HG03575 (cell line): Measurements from ENCODE around the gene ATOH8.
"Not testable (repeated sequence)": the region's sequence is repeated elsewhere in the genome, so short reads cannot be mapped to it uniquely, and the experiment has no call there.

Experiments used
- ATAC-seq: cut with Tn5 transposase; IDR thresholded peaks from one replicate; pipeline ENCODE4 v1.9.1; 2021; ENCODE audit not compliant: unreplicated experiment, insufficient number of reproducible peaks, low FRiP score; ENCODE audit errors: extremely low read depth

Gene ATOH8

GRCh38 chr2:85753525-85754312 is at the start of gene ATOH8:
ATOH8 (plus strand) TSS chr2:85753991; CDS start chr2:85754190, 199 bp downstream.
- ATAC-seq = no peak

- ATAC-seq = no peak
Measured at GRCh38 chr2:85704038-85704437, 49.8 kb upstream of the ATOH8 start.

- no peak for ATAC-seq
Measured at GRCh38 chr2:85704800-85705679, 48.8 kb upstream of the ATOH8 start.

GRCh38 chr2:85705680-85706039 is 48.1 kb upstream of the ATOH8 start:
- no peak for ATAC-seq

GRCh38 chr2:85706063-85706462 is 47.7 kb upstream of the ATOH8 start:
- no peak for ATAC-seq

GRCh38 chr2:85706599-85707296 is 47.0 kb upstream of the ATOH8 start:
- no peak for ATAC-seq

GRCh38 chr2:85707304-85707703 is 46.5 kb upstream of the ATOH8 start:
- no peak for ATAC-seq

- no peak for ATAC-seq
Measured at GRCh38 chr2:85708641-85709040, 45.1 kb upstream of the ATOH8 start.

- no peak for ATAC-seq
Measured at GRCh38 chr2:85709401-85709811, 44.4 kb upstream of the ATOH8 start.

- no peak for ATAC-seq
Measured at GRCh38 chr2:85710687-85711577, 42.9 kb upstream of the ATOH8 start.

- ATAC-seq = no peak
Measured at GRCh38 chr2:85711578-85712060, 42.2 kb upstream of the ATOH8 start.

GRCh38 chr2:85712336-85712735 is 41.5 kb upstream of the ATOH8 start:
- no peak for ATAC-seq

GRCh38 chr2:85712849-85713612 is 40.8 kb upstream of the ATOH8 start:
- ATAC-seq = no peak

- ATAC-seq = no peak
Measured at GRCh38 chr2:85713836-85714235, 40.0 kb upstream of the ATOH8 start.

- ATAC-seq = not testable (repeated sequence)
Measured at GRCh38 chr2:85714421-85714820, 39.4 kb upstream of the ATOH8 start.

- no peak for ATAC-seq
Measured at GRCh38 chr2:85714841-85715240, 39.0 kb upstream of the ATOH8 start.

- ATAC-seq = no peak
Measured at GRCh38 chr2:85716346-85716914, 37.4 kb upstream of the ATOH8 start.
